A673 (cell line): Measurements from ENCODE around the gene COPS7A. TPM values are rescaled to one million over a fixed set of nuclear protein-coding genes. Genes with fewer than 3 reads are reported as not detected.
A peak's percentile ranks its signal among the peaks of the same experiment; 100 is the strongest.

Experiments used
- BruUV-seq: library from RNA; stranded (reverse); fragments of 400-500 nt; replicated peaks from 2 replicates; lab custom pipeline; 2021; lab: Mats Ljungman, UMichigan
- CTCF ChIA-PET: fragments of 300-600 bp; sonication (Branson Sonifier 250); formaldehyde crosslinking; loops from one replicate; lab custom pipeline; 2022; ENCODE audit warnings: antibody characterized with exemption; lab: Charles Lee
- POLR2A ChIA-PET: fragments of 300-600 bp; sonication (Branson Sonifier 250); formaldehyde crosslinking; loops from one replicate; lab custom pipeline; 2022; ENCODE audit warnings: antibody characterized with exemption; ENCODE audit not compliant: low non-redundant PET; lab: Charles Lee
- DNase-seq: peaks from one replicate; pipeline ENCODE4 v3.0.0-alpha.2; 2015; ENCODE audit warnings: low spot score
- H3K27ac ChIP-seq: fragments of 200-600 bp; sonication (generic); 2 replicates; pipeline ENCODE4 v1.5.1; 2016; ENCODE audit warnings: mixed run types, low read depth, mild to moderate bottlenecking, mixed read lengths, antibody characterized with exemption, low read length; ENCODE audit not compliant: poor library complexity, severe bottlenecking
- H3K27me3 ChIP-seq: fragments of 200-600 bp; sonication (generic); replicated peaks from 2 replicates; pipeline ENCODE4 v1.6.1; 2017; ENCODE audit warnings: mixed run types, low read depth, mild to moderate bottlenecking, mixed read lengths, antibody characterized with exemption, low read length; ENCODE audit not compliant: insufficient read depth, poor library complexity
- H3K36me3 ChIP-seq: fragments of 200-600 bp; sonication (generic); 2 replicates; pipeline ENCODE4 v1.6.1; 2016; ENCODE audit warnings: mixed run types, mild to moderate bottlenecking, mixed read lengths, antibody characterized with exemption, low read length; ENCODE audit not compliant: insufficient read depth, poor library complexity, severe bottlenecking
- H3K4me1 ChIP-seq: fragments of 200-600 bp; sonication (generic); 2 replicates; pipeline ENCODE4 v1.6.1; 2017; ENCODE audit warnings: mixed run types, mild to moderate bottlenecking, mixed read lengths, antibody characterized with exemption, low read length; ENCODE audit not compliant: insufficient read depth, poor library complexity, severe bottlenecking
- H3K4me3 ChIP-seq: fragments of 200-600 bp; sonication (generic); 2 replicates; pipeline ENCODE4 v1.5.1; 2016; ENCODE audit warnings: low read depth, mixed run types, mild to moderate bottlenecking, mixed read lengths, low read length; ENCODE audit not compliant: poor library complexity, severe bottlenecking
- H3K9me3 ChIP-seq: fragments of 200-600 bp; sonication (generic); 2 replicates; pipeline ENCODE4 v1.6.1; 2016; ENCODE audit warnings: mixed run types, low read depth, mild to moderate bottlenecking, mixed read lengths, antibody characterized with exemption, low read length; ENCODE audit not compliant: poor library complexity, severe bottlenecking
- CTCF ChIP-seq: fragments of 300-800, 200-600 bp; sonication (generic); conservative IDR thresholded peaks from 2 replicates; pipeline ENCODE4 v1.5.1; 2017; ENCODE audit warnings: low read depth, mild to moderate bottlenecking, antibody characterized with exemption, low read length, moderate library complexity, mixed read lengths
- EZH2 ChIP-seq: fragments of 200-600 bp; sonication (generic); IDR thresholded peaks from 2 replicates; pipeline ENCODE4 v1.6.1; 2017; ENCODE audit warnings: borderline replicate concordance, low read depth, mild to moderate bottlenecking, mixed read lengths, antibody characterized with exemption, low read length; ENCODE audit not compliant: poor library complexity, severe bottlenecking
- intact Hi-C: fragments of 100-400 bp; cut with micrococcal nuclease; formaldehyde crosslinking; loops from one replicate; pipeline ENCODE4 v1.10.0; 2022; ENCODE audit not compliant: unreplicated experiment
- total RNA-seq: library from RNA; stranded (reverse); gene quantifications from 2 replicates; pipeline ENCODE4 v1.2.3, GENCODE V29; 2021

Gene COPS7A
- total RNA-seq, 1 experiment from 2014 or later = 67.2 TPM

DNA sequence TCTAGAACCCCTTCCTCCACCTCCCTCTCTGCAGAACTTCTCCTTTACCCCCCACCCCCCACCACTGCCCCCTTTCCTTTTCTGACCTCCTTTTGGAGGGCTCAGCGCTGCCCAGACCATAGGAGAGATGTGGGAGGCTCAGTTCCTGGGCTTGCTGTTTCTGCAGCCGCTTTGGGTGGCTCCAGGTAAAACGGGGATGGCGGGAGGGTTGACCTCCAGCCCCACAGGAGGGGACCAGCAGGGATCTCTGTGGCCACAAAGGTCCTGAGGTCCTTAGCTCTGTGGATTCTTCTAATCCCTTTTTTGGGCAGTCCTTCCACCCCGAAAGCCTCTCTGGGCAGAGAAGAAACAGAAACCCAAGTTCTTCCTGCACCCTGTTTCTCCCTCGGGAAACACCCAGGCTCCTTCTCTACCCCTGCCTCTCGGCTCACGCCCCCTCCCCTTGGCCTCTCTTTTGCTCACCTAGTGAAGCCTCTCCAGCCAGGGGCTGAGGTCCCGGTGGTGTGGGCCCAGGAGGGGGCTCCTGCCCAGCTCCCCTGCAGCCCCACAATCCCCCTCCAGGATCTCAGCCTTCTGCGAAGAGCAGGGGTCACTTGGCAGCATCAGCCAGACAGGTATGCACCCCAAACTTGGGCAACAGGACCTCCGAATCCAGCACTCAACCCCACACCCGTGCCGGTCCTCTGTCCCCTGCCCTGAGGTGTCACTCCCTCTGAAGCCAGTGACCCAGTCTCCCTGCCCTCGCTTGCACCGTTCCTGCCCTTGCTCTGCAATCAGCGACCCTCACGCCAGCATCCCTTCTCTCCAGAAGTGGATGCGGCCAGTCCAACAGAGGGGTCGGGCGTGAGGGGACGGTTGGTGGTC, 49.1 kb downstream of the COPS7A start:
- POLR2A ChIA-PET = no interaction called here
- no peak for TF ChIP-seq CTCF
- TF ChIP-seq EZH2 = no peak
- H3K27me3 ChIP-seq = no peaks in the 10 kb centered on the region
- no peaks in the 10 kb centered on the region for H3K9me3 ChIP-seq
- H3K27ac ChIP-seq = no peak overlapping the region
- no peak for DNase-seq
- H3K36me3 ChIP-seq = peaks cover 50% of the 10 kb centered on the region
- peaks cover 17% of the 10 kb centered on the region for H3K4me1 ChIP-seq
- CTCF ChIA-PET = no interaction called here
- BruUV-seq = no TSS peak
- intact Hi-C loops = no loop called here
- no peak overlapping the region for H3K4me3 ChIP-seq

DNA sequence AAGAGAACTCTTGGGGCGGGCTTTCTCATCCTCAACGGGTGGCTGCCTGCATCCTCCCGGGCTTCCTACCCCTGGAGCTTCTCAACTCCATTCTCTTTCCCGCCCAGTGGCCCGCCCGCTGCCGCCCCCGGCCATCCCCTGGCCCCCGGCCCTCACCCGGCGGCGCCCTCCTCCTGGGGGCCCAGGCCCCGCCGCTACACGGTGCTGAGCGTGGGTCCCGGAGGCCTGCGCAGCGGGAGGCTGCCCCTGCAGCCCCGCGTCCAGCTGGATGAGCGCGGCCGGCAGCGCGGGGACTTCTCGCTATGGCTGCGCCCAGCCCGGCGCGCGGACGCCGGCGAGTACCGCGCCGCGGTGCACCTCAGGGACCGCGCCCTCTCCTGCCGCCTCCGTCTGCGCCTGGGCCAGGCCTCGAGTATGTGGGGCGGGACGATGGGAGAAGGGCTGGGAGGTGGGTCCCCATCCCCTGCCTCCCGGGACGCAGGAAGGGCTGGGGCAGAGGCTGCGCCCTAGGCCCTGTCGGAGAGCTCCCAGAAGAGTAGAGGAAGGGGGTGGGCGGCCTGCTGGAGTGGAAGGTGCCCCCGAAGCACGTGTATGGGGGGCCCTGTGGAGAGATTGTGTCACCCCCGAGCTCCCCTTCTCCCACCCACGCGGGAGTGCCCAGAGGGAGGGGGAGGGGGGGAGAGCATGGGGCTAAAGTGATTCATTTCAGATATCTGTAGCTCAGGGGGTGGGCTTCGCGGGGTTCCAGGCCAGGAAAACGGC, 49.9 kb downstream of the COPS7A start:
- H3K27ac ChIP-seq = no peak overlapping the region
- TF ChIP-seq CTCF (no peak), EZH2 (no peak)
- H3K4me1 ChIP-seq = peaks cover 16% of the 10 kb centered on the region
- H3K36me3 ChIP-seq = peaks cover 50% of the 10 kb centered on the region
- intact Hi-C loops = no loop called here
- no peak overlapping the region for H3K4me3 ChIP-seq
- POLR2A ChIA-PET = interaction anchor here (0.7 kb wide), 1 partner anchor 84 kb away, joined by 3 read pairs; no protein-coding TSS in a partner anchor
- H3K27me3 ChIP-seq = no peaks in the 10 kb centered on the region
- no peak for DNase-seq
- CTCF ChIA-PET = interaction anchor here (1.1 kb wide), 1 partner anchor 21 kb away, joined by 3 read pairs; the partner anchor contains the start of gene MLF2
- no peaks in the 10 kb centered on the region for H3K9me3 ChIP-seq
- BruUV-seq = no TSS peak

GRCh38 chr12:6774499-6775062, 50.7 kb downstream of the COPS7A start:
- peaks cover 46% of the 10 kb centered on the region for H3K36me3 ChIP-seq
- ChIA-PET CTCF (interaction anchor here (1.1 kb wide), 1 partner anchor 21 kb away, joined by 3 read pairs; the partner anchor contains the start of gene MLF2), POLR2A (no interaction called here)
- no TSS peak for BruUV-seq
- H3K4me1 ChIP-seq = peaks cover 9% of the 10 kb centered on the region
- intact Hi-C loops = loop anchor here (5.0 kb wide), 2 partner anchors 37 to 157 kb away; no protein-coding TSS in a partner anchor
- peak overlapping the region; percentile 16 for H3K27ac ChIP-seq
- DNase-seq = no peak
- no peak overlapping the region for H3K4me3 ChIP-seq
- H3K27me3 ChIP-seq = no peaks in the 10 kb centered on the region
- H3K9me3 ChIP-seq = no peaks in the 10 kb centered on the region
- TF ChIP-seq EZH2 (no peak), CTCF (no peak)
